Natural killer cell (primary cell): ENCODE data around the gene IL4I1. TPM values are rescaled to one million over a fixed set of nuclear protein-coding genes. Genes with fewer than 3 reads are reported as not detected.

Source experiments
- ATAC-seq, 3 donors: fragments of 150-1000 bp in 2 of 3; fragments of 200-7000 bp in 1 of 3; cut with Tn5 transposase; 1 replicate in 1 of 3; 2 replicates in 2 of 3; pipeline ENCODE4 v1.10.0; 2021; ENCODE audit warnings: mild to moderate bottlenecking in 2 of 3, moderate library complexity in 2 of 3
- DNase-seq, 2 donors: peaks; one replicate each; pipeline versions ENCODE4 v3.0.0 to v3.0.0-alpha.2; 2013 to 2021; ENCODE audit warnings: mixed read lengths in 1 of 2
- H3K27ac ChIP-seq: one replicate; pipeline ENCODE4 v1.5.1; 2013; ENCODE audit warnings: mild to moderate bottlenecking, low read length
- H3K27me3 ChIP-seq: one replicate; pipeline ENCODE4 v1.6.1; 2013; ENCODE audit warnings: low read length; ENCODE audit not compliant: control insufficient read depth, insufficient read depth
- H3K36me3 ChIP-seq: one replicate; pipeline ENCODE4 v1.6.1; 2013; ENCODE audit warnings: low read length; ENCODE audit not compliant: control insufficient read depth, insufficient read depth
- H3K4me1 ChIP-seq: one replicate; pipeline ENCODE4 v1.6.1; 2013; ENCODE audit warnings: low read length; ENCODE audit not compliant: control insufficient read depth, insufficient read depth
- H3K4me3 ChIP-seq: one replicate; pipeline ENCODE4 v1.5.1; 2013; ENCODE audit warnings: low read length
- H3K9me3 ChIP-seq: one replicate; pipeline ENCODE4 v1.6.1; 2013; ENCODE audit warnings: low read length; ENCODE audit not compliant: control insufficient read depth, insufficient read depth
- H3K27ac Mint-ChIP-seq, 2 donors: one replicate each; pipeline ENCODE4 v1.8.0; 2022; ENCODE audit warnings: mild to moderate bottlenecking in 2 of 2, mixed read lengths in 2 of 2, moderate library complexity in 1 of 2
- H3K27me3 Mint-ChIP-seq, 2 donors: one replicate each; pipeline ENCODE4 v1.8.0; 2022; ENCODE audit warnings: low read depth in 2 of 2, mixed read lengths in 2 of 2
- H3K36me3 Mint-ChIP-seq: one replicate; pipeline ENCODE4 v1.8.0; 2022; ENCODE audit warnings: mixed read lengths
- H3K4me1 Mint-ChIP-seq, 2 donors: one replicate each; pipeline ENCODE4 v1.8.0; 2022; ENCODE audit warnings: mixed read lengths in 2 of 2
- H3K4me3 Mint-ChIP-seq: one replicate; pipeline ENCODE4 v1.8.0; 2022; ENCODE audit warnings: mild to moderate bottlenecking, moderate library complexity, mixed read lengths
- H3K9me3 Mint-ChIP-seq, 2 donors: one replicate each; pipeline ENCODE4 v1.8.0; 2022; ENCODE audit warnings: mixed read lengths in 2 of 2
- CTCF ChIP-seq: fragments of 200-600 bp; IDR thresholded peaks from one replicate; pipeline ENCODE4 v1.8.0; 2022; ENCODE audit warnings: antibody characterized with exemption
- WGBS: methylation state at CpG from one replicate; pipeline ENCODE4 v1.1.7; 2013; ENCODE audit warnings: missing lambda C conversion rate; ENCODE audit not compliant: insufficient coverage; 5-methylcytosine and 5-hydroxymethylcytosine counted together
- intact Hi-C: fragments of 100-400 bp; cut with micrococcal nuclease; formaldehyde crosslinking; loops from one replicate; pipeline ENCODE4 v1.14.2; 2022
- total RNA-seq, 4 donors: library from RNA; stranded (reverse); fragments of 120-200 nt in 1 of 4; gene quantifications; one replicate each; pipeline versions ENCODE4 v1.2.3 to v1.2.4, GENCODE V29; 2013 to 2022

Gene IL4I1
- total RNA-seq, 3 donors from 2014 or later (not counting 1 experiment from before 2014, with no cell fraction given) = 3.0 to 3.8 (median 3.4) TPM

GRCh38 chr19:49884760-49885159 is 11.9 kb downstream of the IL4I1 start:
- Histone ChIP-seq H3K9me3 (no peaks in the 10 kb centered on the region), H3K27me3 (no peaks in the 10 kb centered on the region), H3K27ac (no peak overlapping the region), H3K4me1 (peaks cover 4% of the 10 kb centered on the region), H3K36me3 (peaks cover 50% of the 10 kb centered on the region), H3K4me3 (no peak overlapping the region)
- no peak for TF ChIP-seq CTCF
- Mint-ChIP-seq H3K9me3 (no peaks in the 10 kb centered on the region), H3K36me3 (no peaks in the 10 kb centered on the region), H3K4me3 (no peak overlapping the region), H3K4me1 (peaks cover 0 to 7% of the 10 kb centered on the region in 2 donors), H3K27me3 (no peaks in the 10 kb centered on the region), H3K27ac (no peak overlapping the region)
- 88% methylated on average over 3 of the region's 3 CpGs for WGBS
- no peak for ATAC-seq
- no peak for DNase-seq
- intact Hi-C loops = no loop called here

DNA sequence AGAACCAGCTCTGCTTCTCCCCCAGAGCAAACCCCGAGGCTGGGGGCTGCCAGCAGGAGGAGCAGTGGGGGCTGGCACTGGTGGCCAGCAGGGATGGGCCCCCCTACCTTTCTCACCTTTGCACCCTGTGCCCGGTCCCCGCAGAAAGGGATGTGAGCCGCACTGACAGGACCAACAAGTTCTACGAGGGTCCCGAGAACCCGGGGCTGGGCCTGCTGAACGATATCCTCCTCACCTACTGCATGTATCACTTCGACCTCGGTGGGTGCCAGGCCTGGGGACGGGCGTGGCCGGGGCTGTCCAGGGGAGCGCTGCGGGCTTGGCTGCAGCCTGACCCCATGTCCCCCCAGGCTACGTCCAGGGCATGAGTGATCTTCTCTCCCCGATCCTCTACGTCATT is 12.6 kb downstream of the IL4I1 start:
- H3K36me3 Mint-ChIP-seq = no peaks in the 10 kb centered on the region
- Histone ChIP-seq H3K27ac (no peak overlapping the region), H3K4me1 (no peaks in the 10 kb centered on the region), H3K4me3 (no peak overlapping the region), H3K36me3 (peaks cover 52% of the 10 kb centered on the region), H3K27me3 (no peaks in the 10 kb centered on the region), H3K9me3 (no peaks in the 10 kb centered on the region)
- TF ChIP-seq CTCF = no peak
- ATAC-seq (no peak), DNase-seq (no peak)
- H3K4me1 Mint-ChIP-seq = peaks cover 0 to 4% of the 10 kb centered on the region in 2 donors
- whole genome bisulfite sequencing = 96% methylated on average over 18 of the region's 18 CpGs
- H3K4me3 Mint-ChIP-seq = no peak overlapping the region
- no peaks in the 10 kb centered on the region for H3K27me3 Mint-ChIP-seq
- intact Hi-C loops = no loop called here
- H3K27ac Mint-ChIP-seq = no peak overlapping the region
- H3K9me3 Mint-ChIP-seq = no peaks in the 10 kb centered on the region

- intact Hi-C loops = no loop called here
- Mint-ChIP-seq H3K27me3 (no peaks in the 10 kb centered on the region), H3K4me3 (no peak overlapping the region), H3K36me3 (no peaks in the 10 kb centered on the region), H3K27ac (no peak overlapping the region), H3K4me1 (peaks cover 10 to 13% of the 10 kb centered on the region in 2 donors), H3K9me3 (no peaks in the 10 kb centered on the region)
- Histone ChIP-seq H3K27ac (no peak overlapping the region), H3K4me1 (peaks cover 8% of the 10 kb centered on the region), H3K9me3 (no peaks in the 10 kb centered on the region), H3K36me3 (peaks cover 53% of the 10 kb centered on the region), H3K4me3 (no peak overlapping the region), H3K27me3 (no peaks in the 10 kb centered on the region)
- TF ChIP-seq CTCF = no peak
- 97% methylated on average over 5 of the region's 5 CpGs for WGBS
- DNase-seq (no peak), ATAC-seq (no peak)
These were observed 13.6 kb downstream of the IL4I1 start for GRCh38 chr19:49883094-49883493.

DNA sequence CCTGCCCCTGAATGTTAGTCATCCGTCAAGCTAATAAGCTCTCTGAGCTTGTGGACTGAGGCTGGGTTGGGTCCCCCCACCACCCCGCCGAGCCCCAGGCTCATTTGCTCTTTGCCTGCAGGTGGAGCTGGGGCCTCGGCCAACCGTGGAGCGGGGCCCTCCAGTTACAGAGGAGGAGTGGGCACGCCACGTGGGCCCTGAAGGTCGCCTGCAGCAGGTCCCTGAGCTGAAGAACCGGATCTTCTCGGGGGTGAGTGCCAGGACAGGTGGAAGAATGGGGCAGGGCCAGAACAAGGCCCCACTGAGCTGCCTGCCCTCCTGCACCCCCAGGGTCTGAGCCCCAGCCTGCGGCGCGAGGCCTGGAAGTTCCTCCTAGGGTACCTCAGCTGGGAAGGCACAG is 14.0 kb downstream of the IL4I1 start:
- Histone ChIP-seq H3K27ac (no peak overlapping the region), H3K4me1 (peaks cover 10% of the 10 kb centered on the region), H3K9me3 (no peaks in the 10 kb centered on the region), H3K36me3 (peaks cover 53% of the 10 kb centered on the region), H3K4me3 (no peak overlapping the region), H3K27me3 (no peaks in the 10 kb centered on the region)
- Mint-ChIP-seq H3K36me3 (no peaks in the 10 kb centered on the region), H3K27ac (no peak overlapping the region), H3K4me3 (no peak overlapping the region), H3K9me3 (no peaks in the 10 kb centered on the region), H3K27me3 (no peaks in the 10 kb centered on the region), H3K4me1 (peaks cover 12 to 17% of the 10 kb centered on the region in 2 donors)
- ATAC-seq (no peak), DNase-seq (no peak)
- intact Hi-C loops = no loop called here
- 96% methylated on average over 14 of the region's 14 CpGs for WGBS
- TF ChIP-seq CTCF = no peak
